ENCODE measurements around the gene DACH1. TPM values are rescaled to one million over a fixed set of nuclear protein-coding genes. Genes with fewer than 3 reads are reported as not detected.

Gene DACH1
- total and polyA plus RNA-seq, 9 of the 15 experiments (the other 6 are each of a cell fraction or from before 2014, with no cell fraction given): 0.04 to 0.07 (median 0.04) TPM; not detected in 2

DNA sequence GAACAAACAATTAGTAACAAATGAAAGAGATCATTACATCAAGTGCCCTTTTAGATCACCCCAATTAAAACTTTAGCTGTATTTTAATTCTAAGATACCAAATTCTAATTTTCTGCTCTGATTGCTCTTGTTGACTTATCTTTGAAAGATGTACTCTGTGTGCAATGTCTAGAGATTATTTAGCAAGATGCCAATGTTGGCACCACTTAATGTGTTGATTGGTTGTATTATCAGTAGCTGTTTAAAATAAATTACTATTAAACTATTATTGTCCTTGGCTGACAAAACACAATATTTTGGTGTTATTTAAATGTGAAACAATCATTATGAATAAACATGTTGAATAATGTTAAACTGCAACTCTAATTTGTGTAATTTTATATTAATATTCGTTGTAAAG lies 386.0 kb downstream of the DACH1 start:
- in situ Hi-C loops (cut with MboI): no loop called here
- Histone ChIP-seq H3K9me3 (replicated peaks; ENCODE audit: control insufficient read depth, insufficient read depth, low read depth, low read length) (no peaks in the 10 kb centered on the region; the same call in 1 of the 2 replicates), H3K9ac (ENCODE audit: insufficient read depth in 1 of 2, low read depth in 2 of 2, low read length in 2 of 2) (no peak overlapping the region), H3K27me3 (ENCODE audit: control insufficient read depth in 2 of 2, insufficient read depth in 2 of 2, low read length in 2 of 2) (no peaks in the 10 kb centered on the region), H3K4me2 (ENCODE audit: insufficient read depth, low read length) (no peak overlapping the region), H3K36me3 (ENCODE audit: control insufficient read depth, insufficient read depth, low read length) (no peaks in the 10 kb centered on the region), H3K4me3 (no peak overlapping the region), H2AFZ (ENCODE audit: low read depth, low read length) (no peak overlapping the region), H4K20me1 (replicated peaks; ENCODE audit: control insufficient read depth, insufficient read depth, low read length) (no peaks in the 10 kb centered on the region), H3K27ac (ENCODE audit: extremely low read depth, low read depth, low read length) (no peak overlapping the region), H3K79me2 (ENCODE audit: control insufficient read depth, insufficient read depth, low read length) (no peaks in the 10 kb centered on the region), H3K9me1 (ENCODE audit: control insufficient read depth, insufficient read depth, low read length) (no peaks in the 10 kb centered on the region), H3K4me1 (replicated peaks in 1 of 2; ENCODE audit: control insufficient read depth in 2 of 2, insufficient read depth in 2 of 2, low read length in 2 of 2) (no peaks in the 10 kb centered on the region)
- TF ChIP-seq ZBTB1 (CRISPR knock-in tag; IDR thresholded peaks at IDR 0.05; ENCODE audit: borderline replicate concordance, low read depth): no peak
- TF ChIP-seq, protein P1, sequence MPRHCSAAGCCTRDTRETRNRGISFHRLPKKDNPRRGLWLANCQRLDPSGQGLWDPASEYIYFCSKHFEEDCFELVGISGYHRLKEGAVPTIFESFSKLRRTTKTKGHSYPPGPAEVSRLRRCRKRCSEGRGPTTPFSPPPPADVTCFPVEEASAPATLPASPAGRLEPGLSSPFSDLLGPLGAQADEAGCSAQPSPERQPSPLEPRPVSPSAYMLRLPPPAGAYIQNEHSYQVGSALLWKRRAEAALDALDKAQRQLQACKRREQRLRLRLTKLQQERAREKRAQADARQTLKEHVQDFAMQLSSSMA (CRISPR knock-in tag; IDR thresholded peaks at IDR 0.05): no peak
- intact Hi-C loops (cut with micrococcal nuclease): no loop called here
- DNase-seq (ENCODE audit: extremely low read depth in 1 of 4, low spot score in 3 of 4) (no peak), FAIRE-seq (no peak), ATAC-seq (no peak)
- ChIA-PET POLR2A (no interaction called here), CTCF (ENCODE audit: low intra/inter-chr PET ratio) (no interaction called here)
- no TSS peak for BruUV-seq (replicated peaks)
- 0% methylated on average over 1 of the region's 1 CpG for WGBS (ENCODE audit: insufficient coverage, low coverage, missing lambda C conversion rate)

DNA sequence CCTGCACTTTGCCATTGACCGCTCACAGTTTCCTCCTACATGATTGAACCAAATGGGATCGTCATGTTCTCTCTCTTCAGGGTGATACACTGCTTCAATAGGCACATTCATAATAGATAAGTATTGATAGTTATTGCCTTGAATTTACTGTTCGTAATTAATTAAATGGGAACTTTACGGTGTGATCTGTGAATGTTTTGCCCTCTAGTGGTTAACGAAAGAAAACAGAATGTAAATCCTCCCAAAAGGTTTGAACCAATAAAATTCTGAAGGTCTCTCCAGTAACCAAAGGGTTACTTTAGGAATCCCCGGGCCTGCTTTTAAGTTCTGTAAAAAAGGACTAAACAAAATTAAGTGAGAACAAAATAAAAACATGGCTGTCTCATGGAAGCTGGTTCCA lies 389.3 kb downstream of the DACH1 start:
- Histone ChIP-seq H3K27ac (ENCODE audit: extremely low read depth, low read depth, low read length) (no peak overlapping the region), H3K9me1 (ENCODE audit: control insufficient read depth, insufficient read depth, low read length) (no peaks in the 10 kb centered on the region), H3K4me3 (no peak overlapping the region), H3K27me3 (ENCODE audit: control insufficient read depth in 2 of 2, insufficient read depth in 2 of 2, low read length in 2 of 2) (no peaks in the 10 kb centered on the region), H2AFZ (ENCODE audit: low read depth, low read length) (no peak overlapping the region), H3K79me2 (ENCODE audit: control insufficient read depth, insufficient read depth, low read length) (no peaks in the 10 kb centered on the region), H3K9ac (ENCODE audit: insufficient read depth in 1 of 2, low read depth in 2 of 2, low read length in 2 of 2) (no peak overlapping the region), H3K4me1 (replicated peaks in 1 of 2; ENCODE audit: control insufficient read depth in 2 of 2, insufficient read depth in 2 of 2, low read length in 2 of 2) (no peaks in the 10 kb centered on the region), H3K4me2 (ENCODE audit: insufficient read depth, low read length) (no peak overlapping the region), H3K9me3 (replicated peaks; ENCODE audit: control insufficient read depth, insufficient read depth, low read depth, low read length) (no peaks in the 10 kb centered on the region), H4K20me1 (replicated peaks; ENCODE audit: control insufficient read depth, insufficient read depth, low read length) (no peaks in the 10 kb centered on the region), H3K36me3 (ENCODE audit: control insufficient read depth, insufficient read depth, low read length) (no peaks in the 10 kb centered on the region)
- 4% methylated on average over 6 of the region's 6 CpGs for WGBS (ENCODE audit: insufficient coverage, low coverage, missing lambda C conversion rate)
- DNase-seq (ENCODE audit: extremely low read depth in 1 of 4, low spot score in 3 of 4): no peak
- no peak for FAIRE-seq
- intact Hi-C loops (cut with micrococcal nuclease) (no loop called here), in situ Hi-C loops (cut with MboI) (no loop called here)
- ChIA-PET CTCF (ENCODE audit: low intra/inter-chr PET ratio) (no interaction called here), POLR2A (no interaction called here)
- ATAC-seq: no peak
- BruUV-seq (replicated peaks): no TSS peak
- TF ChIP-seq POLR2AphosphoS2 (IDR thresholded peaks at IDR 0.05; ENCODE audit: low read length): no peak

Measured in K562 (cell line).